NCI-H1048 (cell line): ENCODE measurements around the gene ADAD1.
"Not testable (repeated sequence)": the region's sequence is repeated elsewhere in the genome, so short reads cannot be mapped to it uniquely, and the experiment has no call there.

ENCODE experiments used
- DNase-seq: peaks from one replicate; lab custom pipeline; 2025; lab: John Stamatoyannopoulos, UW

Gene ADAD1

GRCh38 chr4:122378711-122379110 is at the start of gene ADAD1:
Gene ADAD1 (plus strand): TSS chr4:122379011. CDS start chr4:122380070, 1,059 bp downstream.
- no peak for DNase-seq

- no peak for DNase-seq
Measured at GRCh38 chr4:122329876-122330565, 48.8 kb upstream of the ADAD1 start.

GRCh38 chr4:122331195-122331594 is 47.6 kb upstream of the ADAD1 start:
- no peak for DNase-seq

GRCh38 chr4:122334828-122335227 is 44.0 kb upstream of the ADAD1 start:
- no peak for DNase-seq

GRCh38 chr4:122341886-122342285 is 36.9 kb upstream of the ADAD1 start:
- DNase-seq, result no peak

- DNase-seq, result no peak
Measured at GRCh38 chr4:122346036-122346435, 32.8 kb upstream of the ADAD1 start.

- no peak for DNase-seq
Measured at GRCh38 chr4:122346503-122346902, 32.3 kb upstream of the ADAD1 start.

GRCh38 chr4:122356317-122356808 is 22.4 kb upstream of the ADAD1 start:
- DNase-seq, result no peak

- no peak for DNase-seq
Measured at GRCh38 chr4:122360754-122361153, 18.1 kb upstream of the ADAD1 start.

GRCh38 chr4:122364700-122365404 is 14.0 kb upstream of the ADAD1 start:
- no peak for DNase-seq

- not testable (repeated sequence) for DNase-seq
Measured at GRCh38 chr4:122368786-122369185, 10.0 kb upstream of the ADAD1 start.

GRCh38 chr4:122377352-122377751 is 1.5 kb upstream of the ADAD1 start:
- DNase-seq, result no peak

GRCh38 chr4:122379239-122379638 is 428 bp downstream of the ADAD1 start:
- DNase-seq, result no peak

GRCh38 chr4:122383341-122383740 is 4.5 kb downstream of the ADAD1 start:
- DNase-seq, result no peak

GRCh38 chr4:122384245-122384644 is 5.4 kb downstream of the ADAD1 start:
- no peak for DNase-seq

- no peak for DNase-seq
Measured at GRCh38 chr4:122393276-122393675, 14.5 kb downstream of the ADAD1 start.

- no peak for DNase-seq
Measured at GRCh38 chr4:122403861-122404260, 25.1 kb downstream of the ADAD1 start.

GRCh38 chr4:122412547-122412946 is 33.7 kb downstream of the ADAD1 start:
- no peak for DNase-seq

GRCh38 chr4:122423246-122423645 is 44.4 kb downstream of the ADAD1 start:
- no peak for DNase-seq

GRCh38 chr4:122431351-122431750 is 52.5 kb downstream of the ADAD1 start:
- no peak for DNase-seq

- DNase-seq, result no peak
Measured at GRCh38 chr4:122434285-122434684, 55.5 kb downstream of the ADAD1 start.

- no peak for DNase-seq
Measured at GRCh38 chr4:122450847-122451246, 72.0 kb downstream of the ADAD1 start.

GRCh38 chr4:122453384-122453995 is 74.7 kb downstream of the ADAD1 start:
- DNase-seq, result no peak
